ENCODE results near the gene EIF4E1B.

GRCh38 chr5:176659860-176660461 is 29.5 kb downstream of the EIF4E1B start:
- TF ChIP-seq MAX (IDR thresholded peaks at IDR 0.05) (no peak), ATF3 (IDR thresholded peaks at IDR 0.05) (no peak), CTCF (IDR thresholded peaks at IDR 0.05; ENCODE audit: low read depth, low read length, missing input control) (no peak), GABPA (IDR thresholded peaks at IDR 0.05 in 1 of 2, conservative IDR thresholded peaks at IDR 0.05 in 1 of 2) (no peak), JUND (IDR thresholded peaks at IDR 0.05) (no peak)

Data from liver (tissue), 3 donors.